K562 (cell line): ENCODE data around the gene RPL10A.

Experiments
- ARID4B ChIP-seq: sonication (generic); formaldehyde crosslinking; IDR thresholded peaks from 2 replicates; pipeline ENCODE4 v1.8.0; 2022; ENCODE audit warnings: mild to moderate bottlenecking, missing genetic modification reagents
- CTBP1 ChIP-seq: fragments of 450-650 bp; IDR thresholded peaks from 2 replicates; pipeline ENCODE4 v1.6.1; 2016; ENCODE audit warnings: borderline replicate concordance
- FOXM1 ChIP-seq, 2 experiments: fragments of 450-650 bp in 1 of 2; sonication (generic) in 1 of 2; formaldehyde crosslinking in 1 of 2; IDR thresholded peaks; 2 replicates each; pipeline versions ENCODE4 v1.6.1 to v1.9.0; 2017 to 2022; ENCODE audit warnings: low read depth in 2 of 2, mild to moderate bottlenecking in 2 of 2, missing genetic modification reagents in 1 of 2, moderate library complexity in 1 of 2
- JUNB ChIP-seq: fragments of 450-650 bp; formaldehyde crosslinking; conservative IDR thresholded peaks from 2 replicates; pipeline ENCODE4 v1.4.0; 2020; ENCODE audit warnings: mild to moderate bottlenecking
- NR2C2 ChIP-seq, 2 experiments: fragments of 200-800 bp in 1 of 2; sonication (Bioruptor generic) in 1 of 2; sonication (generic) in 1 of 2; formaldehyde crosslinking in 1 of 2; IDR thresholded peaks; 2 replicates each; pipeline versions ENCODE4 v1.6.1 to v1.8.0; 2016 to 2022; ENCODE audit warnings: mild to moderate bottlenecking in 1 of 2, missing compliant biosample characterization in 1 of 2, missing genetic modification characterization in 1 of 2, missing genetic modification reagents in 1 of 2

- TF ChIP-seq ARID4B (CRISPR knock-in tag) (no peak), CTBP1 (no peak), FOXM1 (IDR thresholded peaks at IDR 0.05; ENCODE audit: low read depth) (no peak), FOXM1 (CRISPR knock-in tag; IDR thresholded peaks at IDR 0.05; ENCODE audit: low read depth) (no peak), JUNB (CRISPR knock-in tag) (no peak), NR2C2 (CRISPR knock-in tag; IDR thresholded peaks at IDR 0.05) (no peak), NR2C2 (tag; IDR thresholded peaks at IDR 0.05) (no peak)
These were observed 40.8 kb upstream of the RPL10A start for GRCh38 chr6:35427435-35427834.
